ENCODE measurements around the gene ZNF217.
"Not testable (repeated sequence)": the region's sequence is repeated elsewhere in the genome, so short reads cannot be mapped to it uniquely, and the experiment has no call there.

ZNF217 gene

DNA sequence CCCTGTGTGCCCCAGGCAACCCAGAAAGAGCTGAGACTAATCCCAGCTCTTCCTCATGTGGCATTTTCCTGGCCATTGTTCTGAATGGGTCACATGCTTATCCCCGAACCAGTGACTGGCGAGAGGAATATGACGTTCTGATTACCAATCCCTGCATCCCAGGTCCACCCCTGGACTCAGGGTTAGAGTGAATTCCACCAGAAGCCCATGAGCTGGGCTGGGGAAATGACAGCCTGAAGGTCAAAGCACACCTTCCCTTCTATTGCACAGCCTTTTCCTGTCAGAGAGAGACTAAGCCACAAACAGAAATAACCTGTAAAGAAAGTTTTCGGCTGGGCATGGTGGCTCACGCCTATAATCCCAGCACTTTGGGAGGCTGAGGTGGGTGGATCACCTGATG is 70.9 kb downstream of the ZNF217 start:
- no peak for DNase-seq

DNA sequence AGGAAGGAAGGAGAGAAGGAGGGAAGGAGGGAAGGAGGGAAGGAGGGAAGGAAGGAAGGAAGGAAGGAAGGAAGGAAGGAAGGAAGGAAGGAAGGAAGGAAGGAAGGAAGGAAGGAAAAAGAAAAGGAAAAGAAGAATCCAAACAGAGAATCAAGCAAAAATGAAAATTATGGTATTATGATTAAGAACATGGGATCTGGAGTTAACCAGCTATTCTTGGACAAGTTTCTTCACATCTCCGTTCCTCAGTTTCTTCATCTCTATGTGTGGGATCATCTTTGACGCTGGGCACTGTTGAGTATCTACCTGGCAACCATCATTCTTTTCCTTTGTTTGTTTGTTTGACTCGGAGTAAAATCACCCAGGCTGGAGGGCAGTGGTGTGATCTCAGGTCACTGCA is 71.6 kb downstream of the ZNF217 start:
- no peak for DNase-seq

DNA sequence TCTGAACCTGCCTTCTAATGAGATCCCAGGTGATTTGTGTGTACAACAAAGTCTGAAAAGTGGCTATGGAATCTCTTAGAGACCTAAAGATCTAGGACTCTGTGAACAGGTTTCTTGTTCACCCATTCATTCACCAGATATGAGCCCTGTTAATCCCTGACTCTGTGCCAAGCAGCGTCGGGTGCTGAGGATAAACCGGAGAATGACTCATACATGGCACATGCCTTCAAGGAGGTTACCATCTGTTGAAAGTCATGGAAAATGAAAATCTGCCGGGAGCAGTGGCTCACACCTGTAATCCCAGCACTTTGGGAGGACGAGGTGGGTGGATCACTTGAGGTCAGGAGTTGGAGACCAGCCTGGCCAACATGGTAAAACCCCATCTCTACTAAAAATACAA is 72.2 kb downstream of the ZNF217 start:
- DNase-seq = not testable (repeated sequence)

DNA sequence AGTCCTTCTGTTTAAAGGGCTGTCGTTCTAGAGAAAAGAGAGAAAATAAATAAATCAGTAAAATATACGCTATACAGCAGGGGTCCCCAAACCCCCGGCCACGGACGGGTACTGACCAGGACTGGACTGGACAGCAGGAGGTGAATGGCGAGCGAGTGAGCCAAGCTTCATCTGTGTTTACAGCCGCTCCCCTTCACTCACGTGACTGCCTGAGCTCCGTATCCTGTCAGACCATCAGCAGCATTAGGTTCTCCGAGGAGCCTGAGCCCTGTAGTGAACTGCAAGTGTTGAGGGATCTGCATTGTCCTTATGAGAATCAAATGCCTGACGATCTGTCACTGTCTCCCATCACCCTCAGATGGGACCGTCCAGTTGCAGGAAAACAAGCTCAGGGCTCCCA is 76.5 kb downstream of the ZNF217 start:
- no peak for DNase-seq
